T47D (cell line): ENCODE measurements around the gene ZNF397.
A peak's percentile ranks its signal among the peaks of the same experiment; 100 is the strongest.

Experiments used
- DNase-seq, 2 experiments: peaks; one replicate each; pipeline versions ENCODE4 v3.0.0 to v3.0.0-alpha.2; 2011 to 2012; ENCODE audit warnings: low read depth in 1 of 2, low spot score in 1 of 2
- JUND ChIP-seq: IDR thresholded peaks from 2 replicates; pipeline ENCODE4 v1.6.1; 2012; ENCODE audit warnings: low read depth
- in situ Hi-C: cut with HindIII; loops from 2 replicates; pipeline ENCODE4 v1.10.0; 2016; ENCODE audit warnings: low sequenced_read_pairs, low pct_unique_long_range_greater_than_20kb

Gene ZNF397

GRCh38 chr18:35223797-35224196, 17.0 kb upstream of the ZNF397 start:
- in situ Hi-C loops, result no loop called here
- no peak for TF ChIP-seq JUND
- DNase-seq, result no peak

- in situ Hi-C loops, result no loop called here
- no peak for TF ChIP-seq JUND
- DNase-seq, result peak in 1 of 2 experiments; percentile 27
Measured at GRCh38 chr18:35227254-35227653, 13.6 kb upstream of the ZNF397 start.

DNA sequence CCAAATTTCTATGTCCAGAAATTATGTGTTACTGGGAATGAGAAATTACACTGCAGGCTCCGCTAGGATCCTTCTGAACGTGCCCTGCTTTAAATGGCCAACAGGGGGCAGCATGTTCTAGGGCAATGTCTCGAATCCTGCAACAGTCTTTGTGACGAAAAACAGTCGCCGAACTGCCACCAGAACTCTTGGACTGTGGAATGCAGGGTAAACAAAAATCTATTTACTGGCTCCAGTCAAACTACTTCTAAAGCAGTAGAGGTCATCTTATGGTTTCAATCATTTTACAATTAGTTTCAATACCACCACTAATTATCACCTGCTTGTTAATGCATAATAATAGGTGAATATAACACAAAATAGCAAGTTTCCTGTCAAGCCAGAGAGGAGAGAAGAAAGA, 9.8 kb upstream of the ZNF397 start:
- in situ Hi-C loops, result no loop called here
- DNase-seq, result peak; percentile 8 to 87
- TF ChIP-seq JUND, result no peak

DNA sequence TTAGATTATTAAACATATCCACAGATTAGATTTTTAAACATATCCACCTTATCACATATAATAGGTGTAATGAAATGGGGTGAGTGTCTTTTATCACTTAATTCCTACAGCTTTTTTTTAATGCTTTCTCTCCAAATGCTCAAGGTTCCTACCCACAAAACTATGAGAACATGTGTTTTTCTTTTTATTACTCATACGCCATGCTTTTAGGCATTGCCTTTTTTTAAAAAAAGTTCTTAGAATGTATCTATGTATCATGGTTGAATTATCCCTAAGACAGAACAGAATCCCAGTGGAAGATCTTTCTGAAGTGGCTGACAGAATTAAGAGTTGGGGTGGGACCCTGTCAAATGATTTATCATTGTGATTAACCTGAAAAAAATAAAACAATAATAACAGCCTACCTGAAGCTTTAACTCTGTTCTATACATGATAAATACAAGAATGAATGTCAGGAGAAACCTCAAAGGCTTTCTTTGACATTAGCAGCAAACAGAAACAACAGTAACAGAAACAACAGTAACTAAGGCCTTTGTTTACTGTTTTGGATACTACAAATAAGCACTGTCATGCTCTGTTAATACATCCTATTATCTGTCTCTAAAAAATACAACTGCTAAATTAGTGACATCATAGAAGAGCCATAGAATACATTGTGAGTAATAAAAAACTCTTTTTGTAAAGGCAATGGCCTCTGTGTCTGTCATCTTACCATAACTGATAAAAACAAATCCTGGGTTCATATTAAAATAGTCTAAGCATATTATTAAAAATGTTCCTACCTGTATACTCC, 4.1 kb upstream of the ZNF397 start:
- in situ Hi-C loops, result no loop called here
- TF ChIP-seq JUND, result no peak

GRCh38 chr18:35239314-35239713, 1.5 kb upstream of the ZNF397 start:
- TF ChIP-seq JUND, result no peak
- DNase-seq, result no peak
- in situ Hi-C loops, result no loop called here

More for the DNA sequence above, 4.1 kb upstream of the ZNF397 start:
- DNase-seq, result no peak

- in situ Hi-C loops, result no loop called here
- DNase-seq, result peak in 1 of 2 experiments; percentile 1
- TF ChIP-seq JUND, result no peak
Measured at GRCh38 chr18:35241448-35241804, 592 bp downstream of the ZNF397 start.

- no peak for DNase-seq
- no peak for TF ChIP-seq JUND
- in situ Hi-C loops, result no loop called here
Measured at GRCh38 chr18:35242426-35242825, 1.6 kb downstream of the ZNF397 start.

GRCh38 chr18:35244671-35245070, 3.8 kb downstream of the ZNF397 start:
- in situ Hi-C loops, result no loop called here
- no peak for TF ChIP-seq JUND
- DNase-seq, result no peak

GRCh38 chr18:35245719-35246317, 5.0 kb downstream of the ZNF397 start:
- TF ChIP-seq JUND, result no peak
- in situ Hi-C loops, result no loop called here
- no peak for DNase-seq

- DNase-seq, result no peak
- TF ChIP-seq JUND, result no peak
- in situ Hi-C loops, result no loop called here
Measured at GRCh38 chr18:35246831-35247230, 6.0 kb downstream of the ZNF397 start.

GRCh38 chr18:35247412-35248249, 6.8 kb downstream of the ZNF397 start:
- TF ChIP-seq JUND, result no peak
- in situ Hi-C loops, result no loop called here
- no peak for DNase-seq

DNA sequence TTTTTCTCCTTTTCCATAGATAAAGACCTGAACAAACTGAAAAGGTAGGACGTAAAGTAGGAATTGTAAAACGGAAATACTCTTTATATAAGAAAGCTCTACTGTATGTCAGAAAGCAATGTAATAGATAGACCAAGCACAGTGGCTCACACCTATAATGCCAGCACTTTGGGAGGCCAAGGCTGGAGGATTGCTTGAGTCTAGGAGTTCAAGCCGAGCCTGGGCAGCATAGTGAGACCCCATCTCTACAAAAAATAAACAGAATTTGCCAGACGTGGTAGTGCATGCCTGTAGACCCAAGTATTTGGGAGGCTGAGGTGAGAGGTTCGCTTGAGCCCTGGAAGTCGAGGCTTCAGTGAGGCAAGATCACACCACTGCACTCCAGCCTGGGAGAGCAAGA, 7.6 kb downstream of the ZNF397 start:
- TF ChIP-seq JUND, result no peak
- in situ Hi-C loops, result no loop called here
- no peak for DNase-seq

- no peak for DNase-seq
- in situ Hi-C loops, result no loop called here
- TF ChIP-seq JUND, result no peak
Measured at GRCh38 chr18:35252466-35252865, 11.6 kb downstream of the ZNF397 start.
